ENCODE data around the gene TTC16. TPM values are rescaled to one million over a fixed set of nuclear protein-coding genes. Genes with fewer than 3 reads are reported as not detected.
A peak's percentile ranks its signal among the peaks of the same experiment; 100 is the strongest.

The TTC16 gene
- total RNA-seq, 4 donors from 2014 or later = 0.28 TPM; not detected in 3

- TF ChIP-seq, protein P1, sequence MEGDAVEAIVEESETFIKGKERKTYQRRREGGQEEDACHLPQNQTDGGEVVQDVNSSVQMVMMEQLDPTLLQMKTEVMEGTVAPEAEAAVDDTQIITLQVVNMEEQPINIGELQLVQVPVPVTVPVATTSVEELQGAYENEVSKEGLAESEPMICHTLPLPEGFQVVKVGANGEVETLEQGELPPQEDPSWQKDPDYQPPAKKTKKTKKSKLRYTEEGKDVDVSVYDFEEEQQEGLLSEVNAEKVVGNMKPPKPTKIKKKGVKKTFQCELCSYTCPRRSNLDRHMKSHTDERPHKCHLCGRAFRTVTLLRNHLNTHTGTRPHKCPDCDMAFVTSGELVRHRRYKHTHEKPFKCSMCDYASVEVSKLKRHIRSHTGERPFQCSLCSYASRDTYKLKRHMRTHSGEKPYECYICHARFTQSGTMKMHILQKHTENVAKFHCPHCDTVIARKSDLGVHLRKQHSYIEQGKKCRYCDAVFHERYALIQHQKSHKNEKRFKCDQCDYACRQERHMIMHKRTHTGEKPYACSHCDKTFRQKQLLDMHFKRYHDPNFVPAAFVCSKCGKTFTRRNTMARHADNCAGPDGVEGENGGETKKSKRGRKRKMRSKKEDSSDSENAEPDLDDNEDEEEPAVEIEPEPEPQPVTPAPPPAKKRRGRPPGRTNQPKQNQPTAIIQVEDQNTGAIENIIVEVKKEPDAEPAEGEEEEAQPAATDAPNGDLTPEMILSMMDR (IDR thresholded peaks at IDR 0.05) = no peak
- ATAC-seq (ENCODE audit: low FRiP score) (no peak), DNase-seq (ENCODE audit: low spot score) (no peak)
Observed at GRCh38 chr9:127734247-127734746, 18.4 kb downstream of the TTC16 start.

- TF ChIP-seq, protein P1 (IDR thresholded peaks at IDR 0.05) = peak in 2 of 3 donors; percentile 73 to 98
- ATAC-seq (ENCODE audit: low FRiP score) (peak; percentile 95), DNase-seq (ENCODE audit: low spot score) (peak; percentile 91)
Observed at GRCh38 chr9:127734747-127735529, 19.1 kb downstream of the TTC16 start, which contains the start of gene TOR2A. Gene TOR2A (minus strand): TSS chr9:127735294. CDS start chr9:127735270, 24 bp downstream.

DNA sequence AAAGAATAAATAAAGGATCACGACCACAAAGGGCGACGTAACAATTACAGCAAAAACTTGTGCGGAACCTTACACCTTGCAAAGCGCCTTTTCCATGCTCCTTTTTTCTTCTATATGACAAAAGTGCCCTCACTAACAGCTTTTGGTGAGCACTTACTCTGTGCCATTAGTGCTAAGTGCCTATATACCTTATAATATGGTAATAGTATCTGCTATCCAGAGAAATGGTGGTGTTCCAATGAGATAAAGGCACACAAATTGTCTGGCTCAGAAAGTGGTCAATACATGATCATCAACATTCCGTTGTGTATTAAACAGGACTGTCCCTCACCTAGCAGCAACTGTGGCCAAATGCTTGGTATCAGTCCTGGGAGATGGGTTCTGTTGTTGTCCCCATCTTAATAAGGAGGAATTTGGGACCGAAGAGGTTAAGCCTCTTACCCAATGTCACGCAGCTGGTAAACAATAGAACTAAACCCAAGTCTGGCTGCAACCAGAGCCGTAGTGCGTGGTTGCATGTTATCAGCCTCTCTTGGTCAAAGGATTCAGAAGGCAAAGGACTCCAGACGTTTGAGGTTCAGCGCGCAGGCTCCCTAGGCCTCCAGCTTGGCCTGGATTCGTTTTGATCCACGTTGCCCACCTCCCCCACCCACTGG, 19.8 kb downstream of the TTC16 start:
- TF ChIP-seq, protein P1 (IDR thresholded peaks at IDR 0.05) = no peak
- ATAC-seq (ENCODE audit: low FRiP score) (no peak), DNase-seq (ENCODE audit: low spot score) (no peak)

DNA sequence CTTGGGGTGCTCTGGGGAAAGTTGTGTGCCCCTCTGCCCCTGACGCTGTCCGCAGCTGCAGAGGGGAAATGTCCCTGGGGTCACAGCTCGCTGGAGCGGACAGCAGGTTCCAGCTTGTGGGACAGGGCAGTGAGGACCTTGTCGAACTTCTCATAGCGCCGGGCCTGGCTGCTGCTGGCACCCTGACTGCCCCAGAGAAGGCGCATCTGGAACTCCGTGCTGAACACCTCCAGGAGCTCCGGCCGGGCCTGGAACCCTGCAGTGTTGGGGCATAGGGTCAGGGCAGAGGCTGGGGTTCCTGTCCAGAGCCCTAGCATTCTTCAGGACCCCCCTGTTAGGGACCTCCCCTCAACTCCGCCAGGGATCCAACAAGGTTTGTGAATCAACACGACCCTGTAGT, 22.8 kb downstream of the TTC16 start:
- TF ChIP-seq, protein P1 (IDR thresholded peaks at IDR 0.05) = no peak
- ATAC-seq (ENCODE audit: low FRiP score) = no peak
- DNase-seq (ENCODE audit: low spot score) = no peak

GRCh38 chr9:127739614-127740330, 23.9 kb downstream of the TTC16 start:
- no peak for ATAC-seq (ENCODE audit: low FRiP score)

GRCh38 chr9:127741831-127742434, 26.1 kb downstream of the TTC16 start:
- peak; percentile 61 for DNase-seq (ENCODE audit: low spot score)
- peak; percentile 42 for ATAC-seq (ENCODE audit: low FRiP score)
- TF ChIP-seq, protein P1 (IDR thresholded peaks at IDR 0.05) = no peak

More at GRCh38 chr9:127739614-127740330, 23.9 kb downstream of the TTC16 start:
- DNase-seq (ENCODE audit: low spot score) = no peak
- TF ChIP-seq, protein P1 (IDR thresholded peaks at IDR 0.05) = no peak

All from omental fat pad (tissue), 4 donors.